NCI-H2227 (cell line): Measurements from ENCODE around the gene PVR.

Experiments
- DNase-seq: peaks from one replicate; lab custom pipeline; 2025; ENCODE audit not compliant: unreplicated experiment; lab: John Stamatoyannopoulos, UW

Gene PVR

GRCh38 chr19:44642377-44642776 lies 1.3 kb upstream of the PVR start:
- no peak for DNase-seq

DNA sequence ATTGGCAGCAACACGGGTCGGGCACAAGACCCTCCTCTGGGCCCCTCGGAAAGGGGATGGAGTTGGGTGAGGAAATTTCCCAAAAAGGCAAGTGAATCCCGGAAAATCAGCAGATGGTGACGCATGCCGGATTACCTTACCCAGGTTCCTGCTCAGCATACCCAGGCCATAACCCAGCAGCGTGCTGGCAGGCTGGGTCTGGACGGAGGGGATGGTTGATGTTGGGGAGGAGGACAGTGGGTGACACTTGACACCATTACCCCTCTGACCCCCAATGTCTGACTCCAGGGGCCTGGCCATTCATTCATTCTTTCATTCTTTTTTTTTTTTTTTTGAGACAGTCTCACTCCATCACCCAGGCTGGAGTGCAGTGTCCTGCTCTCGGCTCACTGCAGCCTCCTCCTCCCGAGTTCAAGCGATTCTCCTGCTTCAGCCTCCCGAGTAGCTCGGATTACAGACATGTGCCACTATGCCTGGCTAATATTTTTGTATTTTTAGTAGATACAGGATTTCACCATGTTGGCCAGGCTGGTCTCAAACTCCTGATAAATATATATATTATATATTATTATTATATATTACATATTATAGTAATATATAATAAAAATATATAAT lies 799 bp downstream of the PVR start:
- peak; percentile 24 for DNase-seq

GRCh38 chr19:44645407-44646048 lies 1.8 kb downstream of the PVR start:
- no peak for DNase-seq

- DNase-seq = no peak
These were observed 2.3 kb downstream of the PVR start for GRCh38 chr19:44646049-44646416.

DNA sequence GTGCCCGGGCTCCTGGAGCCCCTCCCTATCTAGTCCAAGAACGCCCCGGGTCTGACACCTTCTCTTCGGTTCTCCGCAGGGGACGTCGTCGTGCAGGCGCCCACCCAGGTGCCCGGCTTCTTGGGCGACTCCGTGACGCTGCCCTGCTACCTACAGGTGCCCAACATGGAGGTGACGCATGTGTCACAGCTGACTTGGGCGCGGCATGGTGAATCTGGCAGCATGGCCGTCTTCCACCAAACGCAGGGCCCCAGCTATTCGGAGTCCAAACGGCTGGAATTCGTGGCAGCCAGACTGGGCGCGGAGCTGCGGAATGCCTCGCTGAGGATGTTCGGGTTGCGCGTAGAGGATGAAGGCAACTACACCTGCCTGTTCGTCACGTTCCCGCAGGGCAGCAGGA lies 3.4 kb downstream of the PVR start:
- no peak for DNase-seq

- DNase-seq = no peak
These were observed 5.0 kb downstream of the PVR start for GRCh38 chr19:44648631-44649251.

DNA sequence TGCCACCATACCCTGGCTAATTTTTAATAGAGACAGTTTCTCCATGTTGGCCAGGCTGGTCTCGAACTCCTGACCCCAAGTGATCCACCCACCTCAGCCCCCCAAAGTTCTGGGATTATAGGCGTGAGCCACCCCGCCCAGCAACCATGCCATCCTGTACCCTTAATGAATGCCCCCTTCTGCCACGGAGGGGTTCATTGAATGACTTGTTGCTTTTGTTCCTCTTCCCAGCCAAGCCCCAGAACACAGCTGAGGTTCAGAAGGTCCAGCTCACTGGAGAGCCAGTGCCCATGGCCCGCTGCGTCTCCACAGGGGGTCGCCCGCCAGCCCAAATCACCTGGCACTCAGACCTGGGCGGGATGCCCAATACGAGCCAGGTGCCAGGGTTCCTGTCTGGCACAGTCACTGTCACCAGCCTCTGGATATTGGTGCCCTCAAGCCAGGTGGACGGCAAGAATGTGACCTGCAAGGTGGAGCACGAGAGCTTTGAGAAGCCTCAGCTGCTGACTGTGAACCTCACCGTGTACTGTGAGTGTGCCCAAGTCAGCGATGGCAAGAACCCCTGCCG lies 6.0 kb downstream of the PVR start:
- DNase-seq = no peak

DNA sequence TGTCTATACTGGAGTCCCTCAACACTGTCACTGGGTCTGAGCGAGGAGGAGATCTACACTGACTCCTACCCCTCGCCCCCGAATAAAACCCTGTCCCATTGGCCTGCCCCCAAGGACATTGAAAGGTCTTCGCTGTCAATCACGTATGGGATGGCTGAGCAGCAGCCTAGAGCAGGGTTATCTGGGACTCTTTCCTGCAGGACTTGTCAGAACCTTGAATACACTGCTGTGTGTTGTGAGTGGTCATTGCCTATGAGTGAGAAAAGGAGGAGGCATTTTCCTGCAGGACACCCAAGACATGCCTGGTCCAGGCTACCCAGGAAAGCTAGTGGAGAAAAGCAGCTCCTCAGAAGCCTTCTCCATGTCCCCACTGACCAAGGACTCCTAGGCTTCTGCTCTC lies 9.6 kb downstream of the PVR start:
- DNase-seq = no peak

- peak; percentile 9 for DNase-seq
These were observed 10.5 kb downstream of the PVR start for GRCh38 chr19:44653977-44654774.

- DNase-seq = peak; percentile 55
These were observed 13.7 kb downstream of the PVR start for GRCh38 chr19:44657211-44657921.

- DNase-seq = no peak
These were observed 14.5 kb downstream of the PVR start for GRCh38 chr19:44658069-44658733.

DNA sequence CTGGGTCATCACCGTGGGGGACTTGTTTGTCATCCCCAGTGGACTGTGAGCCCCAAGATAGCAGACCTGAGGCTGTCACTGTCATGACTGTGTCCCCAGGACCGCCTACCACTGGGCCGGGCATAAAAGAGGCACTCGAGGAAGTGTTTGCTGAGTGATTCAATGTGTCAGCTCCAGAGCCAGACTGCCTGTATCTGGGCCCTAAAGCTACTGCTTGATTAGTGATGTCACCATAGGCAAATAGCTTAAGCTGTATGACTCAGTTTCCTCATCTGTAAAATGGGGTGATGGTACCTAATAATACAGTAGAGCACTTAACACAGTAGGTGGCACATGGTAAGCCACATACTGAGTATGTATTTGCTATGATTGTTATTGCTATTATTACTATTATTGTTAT lies 16.4 kb downstream of the PVR start:
- DNase-seq = no peak

- DNase-seq = no peak
These were observed 17.5 kb downstream of the PVR start for GRCh38 chr19:44661205-44661604.

- no peak for DNase-seq
These were observed 18.2 kb downstream of the PVR start for GRCh38 chr19:44661904-44662303.

DNA sequence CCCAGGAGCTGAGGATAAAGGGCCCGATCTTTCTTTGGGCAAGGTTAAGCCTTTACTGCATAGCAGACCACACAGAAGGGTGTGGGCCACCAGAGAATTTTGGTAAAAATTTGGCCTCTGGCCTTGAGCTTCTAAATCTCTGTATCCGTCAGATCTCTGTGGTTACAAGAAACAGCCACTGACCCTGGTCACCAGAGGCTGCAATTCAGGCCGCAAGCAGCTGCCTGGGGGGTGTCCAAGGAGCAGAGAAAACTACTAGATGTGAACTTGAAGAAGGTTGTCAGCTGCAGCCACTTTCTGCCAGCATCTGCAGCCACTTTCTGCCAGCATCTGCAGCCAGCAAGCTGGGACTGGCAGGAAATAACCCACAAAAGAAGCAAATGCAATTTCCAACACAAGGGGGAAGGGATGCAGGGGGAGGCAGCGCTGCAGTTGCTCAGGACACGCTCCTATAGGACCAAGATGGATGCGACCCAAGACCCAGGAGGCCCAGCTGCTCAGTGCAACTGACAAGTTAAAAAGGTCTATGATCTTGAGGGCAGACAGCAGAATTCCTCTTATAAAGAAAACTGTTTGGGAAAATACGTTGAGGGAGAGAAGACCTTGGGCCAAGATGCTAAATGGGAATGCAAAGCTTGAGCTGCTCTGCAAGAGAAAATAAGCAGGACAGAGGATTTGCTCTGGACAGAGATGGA lies 19.1 kb downstream of the PVR start:
- no peak for DNase-seq

DNA sequence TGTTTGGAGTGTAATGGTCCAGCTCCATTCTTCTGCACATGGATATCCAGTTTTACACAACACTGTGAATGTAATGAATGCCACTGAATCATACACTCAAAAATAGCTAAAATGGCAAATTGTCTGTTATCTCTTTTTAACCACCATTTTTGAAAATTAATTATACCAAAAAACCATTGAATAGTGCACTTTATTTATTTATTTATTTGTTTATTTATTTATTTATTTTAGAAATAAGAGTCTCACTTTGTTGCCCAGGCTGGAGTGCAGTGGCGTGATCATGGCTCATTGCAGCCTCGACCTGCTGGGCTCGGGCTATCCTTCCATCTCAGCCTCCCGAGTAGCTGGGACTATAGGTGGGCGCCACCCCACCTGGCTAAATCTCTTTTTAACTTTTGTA lies 20.3 kb downstream of the PVR start:
- no peak for DNase-seq

DNA sequence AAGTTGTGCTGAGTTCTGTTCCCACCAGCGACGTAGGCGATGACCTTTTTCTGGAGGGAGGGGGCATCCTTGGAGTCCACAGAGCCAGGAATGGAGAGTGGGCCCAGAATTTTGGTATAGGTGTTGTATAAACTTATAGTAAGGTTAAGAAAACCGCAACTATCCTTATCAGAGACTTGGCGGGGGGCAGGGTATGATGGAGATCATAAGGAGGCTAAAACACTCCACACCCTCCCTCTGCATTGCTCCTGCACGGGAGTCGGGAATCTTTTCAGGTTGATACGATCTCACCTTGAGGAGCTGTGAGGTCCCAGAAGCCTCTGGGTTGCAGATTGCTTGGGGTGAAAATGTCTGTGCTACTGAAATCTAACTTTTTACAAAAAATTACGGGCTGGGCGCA lies 21.3 kb downstream of the PVR start:
- DNase-seq = no peak

DNA sequence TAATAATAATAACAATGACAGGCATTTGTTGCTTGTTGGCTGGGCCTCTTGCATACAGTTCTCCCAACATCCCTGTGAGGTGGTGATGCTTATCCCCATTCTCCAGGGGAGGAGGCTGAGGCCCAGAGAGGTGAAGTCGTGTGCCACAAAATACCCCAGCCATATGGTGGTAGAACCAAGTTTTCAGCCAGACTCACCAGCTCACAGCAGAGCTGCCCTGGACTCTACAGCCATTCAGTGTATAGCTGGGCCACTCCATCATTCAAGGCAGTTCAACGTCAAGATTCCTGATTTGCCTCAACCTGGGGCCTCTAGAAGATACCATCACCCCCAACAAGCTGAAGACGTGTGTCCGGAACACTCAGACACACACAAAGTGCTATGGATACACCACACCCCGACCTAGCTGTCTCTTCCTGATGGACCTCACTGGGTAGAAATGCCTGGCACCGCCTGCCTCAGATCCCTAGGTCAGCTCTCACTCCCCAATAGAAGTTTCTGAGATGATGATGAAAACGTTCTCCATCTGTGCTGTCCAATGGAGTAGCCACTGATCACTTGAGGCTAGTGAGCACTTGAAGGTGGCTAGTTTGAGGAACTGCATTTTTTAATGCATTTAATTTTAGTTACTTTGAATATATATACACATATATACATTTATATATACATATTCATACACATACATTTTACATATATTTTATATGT lies 23.3 kb downstream of the PVR start:
- DNase-seq = no peak
